Effector memory CD4-positive, alpha-beta T cell (primary cell): ENCODE data around the gene LSM4.

ENCODE experiments used
- DNase-seq, 3 donors: peaks; one replicate each; pipeline ENCODE4 v3.0.0-alpha.2; 2020
- H3K27ac ChIP-seq: 2 replicates; pipeline ENCODE4 v1.7.0; 2013; ENCODE audit warnings: mild to moderate bottlenecking, low read length, moderate library complexity; ENCODE audit not compliant: insufficient read depth, poor library complexity, severe bottlenecking
- H3K27me3 ChIP-seq: replicated peaks from 2 replicates; pipeline ENCODE4 v1.7.0; 2013; ENCODE audit warnings: mild to moderate bottlenecking, low read length; ENCODE audit not compliant: insufficient read depth, control insufficient read depth, poor library complexity, severe bottlenecking
- H3K36me3 ChIP-seq: 2 replicates; pipeline ENCODE4 v1.7.0; 2013; ENCODE audit warnings: mild to moderate bottlenecking, low read length, moderate library complexity; ENCODE audit not compliant: control insufficient read depth, insufficient read depth
- H3K4me1 ChIP-seq: 2 replicates; pipeline ENCODE4 v1.7.0; 2013; ENCODE audit warnings: low read length, mild to moderate bottlenecking; ENCODE audit not compliant: control insufficient read depth, insufficient read depth, poor library complexity, severe bottlenecking
- H3K4me3 ChIP-seq: 2 replicates; pipeline ENCODE4 v1.7.0; 2013; ENCODE audit warnings: low read length, low read depth, mild to moderate bottlenecking; ENCODE audit not compliant: insufficient read depth, poor library complexity, severe bottlenecking
- H3K9me3 ChIP-seq: 2 replicates; pipeline ENCODE4 v1.7.0; 2013; ENCODE audit warnings: mild to moderate bottlenecking, low read length, moderate library complexity; ENCODE audit not compliant: control insufficient read depth

Gene LSM4

DNA sequence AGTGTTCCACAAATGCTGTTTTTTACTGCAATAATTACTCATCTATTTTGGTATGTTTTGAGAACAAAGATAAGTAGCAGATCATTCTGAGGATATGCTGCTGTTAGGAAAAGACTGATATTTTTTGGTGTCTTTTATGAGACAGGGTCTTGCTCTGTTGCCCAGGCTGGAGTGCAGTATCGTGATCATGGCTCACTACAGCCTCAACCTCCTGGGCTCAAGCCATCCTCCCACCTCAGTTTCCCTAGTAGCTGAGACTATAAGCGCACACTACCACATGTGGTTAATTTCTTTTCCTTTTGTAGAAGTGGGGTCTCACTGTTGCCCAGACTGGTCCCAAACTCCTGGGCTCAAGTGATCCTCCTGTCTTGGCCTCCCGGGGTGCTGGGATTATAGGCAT lies 9.5 kb downstream of the LSM4 start:
- peaks cover 28% of the 10 kb centered on the region for H3K36me3 ChIP-seq

DNA sequence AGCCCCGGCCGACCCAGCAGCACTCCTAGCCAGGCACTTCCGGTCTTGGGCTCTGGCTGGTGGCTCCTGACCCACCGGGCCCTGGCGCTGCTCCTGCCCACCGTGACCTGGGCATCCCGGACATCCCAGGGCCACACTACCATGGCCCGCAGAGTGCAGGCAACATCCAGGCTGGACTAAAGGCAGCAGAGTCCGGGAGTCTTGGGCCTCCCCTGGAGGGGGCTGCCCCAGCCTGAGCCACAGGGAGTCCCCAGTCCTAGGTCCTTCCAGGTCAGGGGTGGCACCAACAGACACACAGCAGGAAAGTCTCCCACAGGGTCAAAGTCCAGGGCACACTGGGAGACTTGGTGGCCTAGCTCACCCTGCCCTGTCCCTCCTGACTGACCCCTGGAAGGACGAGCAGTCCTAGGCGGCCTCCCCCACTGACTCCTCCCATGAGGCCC lies 10.8 kb downstream of the LSM4 start:
- Histone ChIP-seq H3K36me3 (peaks cover 32% of the 10 kb centered on the region), H3K27ac (no peak overlapping the region), H3K27me3 (no peaks in the 10 kb centered on the region), H3K4me3 (no peak overlapping the region), H3K9me3 (no peaks in the 10 kb centered on the region), H3K4me1 (peaks cover 12% of the 10 kb centered on the region)
- no peak for DNase-seq

More for the DNA sequence above, 9.5 kb downstream of the LSM4 start:
- no peak for DNase-seq
- no peaks in the 10 kb centered on the region for H3K27me3 ChIP-seq
- peaks cover 8% of the 10 kb centered on the region for H3K4me1 ChIP-seq
- H3K4me3 ChIP-seq, result no peak overlapping the region
- no peaks in the 10 kb centered on the region for H3K9me3 ChIP-seq
- no peak overlapping the region for H3K27ac ChIP-seq

DNA sequence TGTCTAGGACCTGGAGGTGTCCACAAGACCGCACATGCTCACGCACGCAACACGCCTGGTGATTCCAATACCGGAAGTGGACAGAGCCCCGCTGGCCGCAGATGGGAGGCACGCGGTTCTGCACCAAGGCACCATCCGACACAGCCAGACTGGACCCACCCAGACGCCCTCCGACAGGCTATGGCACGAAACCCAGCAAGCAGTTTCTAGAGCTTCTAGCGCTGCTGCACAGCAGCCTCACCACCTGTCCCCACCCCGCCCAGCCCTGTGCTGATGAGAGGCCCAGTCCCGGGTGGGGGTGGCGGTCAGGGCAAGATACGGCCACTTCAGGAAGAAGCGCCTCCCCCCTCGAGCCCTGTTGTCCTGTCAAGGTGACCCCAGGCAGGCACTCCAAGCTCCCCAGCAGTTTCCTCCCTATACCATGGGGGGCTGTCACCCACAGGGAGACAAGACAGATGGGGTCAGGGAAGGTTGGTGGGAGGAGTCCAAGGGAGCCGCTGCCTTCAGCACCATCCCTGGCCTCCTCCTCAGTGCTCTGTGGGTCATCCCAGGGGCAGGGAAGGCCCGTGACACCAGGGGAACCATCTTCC lies 11.3 kb downstream of the LSM4 start:
- no peak for DNase-seq
- Histone ChIP-seq H3K27ac (no peak overlapping the region), H3K4me3 (no peak overlapping the region), H3K27me3 (no peaks in the 10 kb centered on the region), H3K36me3 (peaks cover 32% of the 10 kb centered on the region), H3K9me3 (no peaks in the 10 kb centered on the region), H3K4me1 (peaks cover 18% of the 10 kb centered on the region)

DNA sequence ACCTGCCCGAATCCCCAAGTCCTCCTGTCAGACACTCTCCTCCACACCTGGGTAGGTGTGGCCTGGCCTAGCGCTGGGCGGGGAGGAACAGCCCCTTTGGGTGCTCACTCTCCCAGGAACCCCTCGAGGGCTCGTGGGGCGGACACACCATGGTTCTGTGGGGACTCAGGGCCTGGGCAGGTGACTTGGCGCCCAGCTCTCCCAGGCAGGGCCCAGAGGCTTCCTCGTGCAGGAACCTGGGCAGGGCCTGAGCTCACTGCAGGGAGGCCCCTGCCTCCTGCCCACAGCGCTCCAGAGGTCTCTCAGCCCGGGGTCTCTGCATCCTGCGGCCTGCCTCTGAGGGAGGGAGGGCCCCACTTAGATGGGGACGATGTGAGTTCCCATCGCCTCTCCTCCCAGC lies 11.9 kb downstream of the LSM4 start:
- DNase-seq, result no peak
- Histone ChIP-seq H3K4me3 (no peak overlapping the region), H3K36me3 (peaks cover 32% of the 10 kb centered on the region), H3K27me3 (no peaks in the 10 kb centered on the region), H3K9me3 (no peaks in the 10 kb centered on the region), H3K27ac (no peak overlapping the region), H3K4me1 (peaks cover 24% of the 10 kb centered on the region)

DNA sequence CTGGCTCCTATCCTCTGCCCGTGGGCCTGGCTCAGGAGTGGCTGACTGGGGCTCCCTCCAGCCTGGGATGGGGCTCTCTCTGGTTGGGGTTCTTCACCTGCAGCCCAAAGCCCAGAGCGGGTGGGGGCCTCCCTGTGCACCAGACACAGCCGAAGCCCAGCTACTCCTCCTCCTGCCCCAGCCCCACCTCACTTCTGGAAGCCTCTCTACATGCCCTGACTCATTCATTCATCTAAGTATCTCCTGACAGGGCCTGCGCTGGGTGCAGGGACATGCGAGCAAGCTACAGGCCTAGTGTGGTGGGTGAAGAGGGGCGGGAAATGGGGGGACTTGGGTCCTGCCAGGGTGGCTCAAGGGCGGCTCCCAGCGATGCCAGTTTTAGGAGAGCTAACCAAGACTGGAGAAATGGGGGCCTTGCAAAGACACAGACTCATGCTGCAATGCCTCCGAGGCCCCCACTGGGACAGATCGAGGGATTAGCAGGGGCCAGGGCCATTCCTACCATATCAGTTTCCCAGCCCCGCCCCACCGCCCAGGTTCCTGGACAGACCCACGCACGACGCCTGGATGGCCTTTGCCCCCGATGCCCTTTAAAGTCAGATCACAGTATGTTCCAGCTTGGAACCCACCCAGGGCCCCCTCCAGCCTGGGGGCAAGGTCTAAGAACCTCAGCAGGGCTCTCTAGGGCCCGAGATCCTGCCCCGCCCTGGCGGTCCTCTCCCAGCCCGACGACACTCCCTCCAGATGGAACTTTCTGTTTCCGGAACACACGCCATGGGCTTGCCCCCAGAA lies 12.6 kb downstream of the LSM4 start:
- no peak for DNase-seq
- Histone ChIP-seq H3K4me1 (peaks cover 30% of the 10 kb centered on the region), H3K27ac (no peak overlapping the region), H3K27me3 (no peaks in the 10 kb centered on the region), H3K4me3 (no peak overlapping the region), H3K36me3 (peaks cover 32% of the 10 kb centered on the region), H3K9me3 (no peaks in the 10 kb centered on the region)

DNA sequence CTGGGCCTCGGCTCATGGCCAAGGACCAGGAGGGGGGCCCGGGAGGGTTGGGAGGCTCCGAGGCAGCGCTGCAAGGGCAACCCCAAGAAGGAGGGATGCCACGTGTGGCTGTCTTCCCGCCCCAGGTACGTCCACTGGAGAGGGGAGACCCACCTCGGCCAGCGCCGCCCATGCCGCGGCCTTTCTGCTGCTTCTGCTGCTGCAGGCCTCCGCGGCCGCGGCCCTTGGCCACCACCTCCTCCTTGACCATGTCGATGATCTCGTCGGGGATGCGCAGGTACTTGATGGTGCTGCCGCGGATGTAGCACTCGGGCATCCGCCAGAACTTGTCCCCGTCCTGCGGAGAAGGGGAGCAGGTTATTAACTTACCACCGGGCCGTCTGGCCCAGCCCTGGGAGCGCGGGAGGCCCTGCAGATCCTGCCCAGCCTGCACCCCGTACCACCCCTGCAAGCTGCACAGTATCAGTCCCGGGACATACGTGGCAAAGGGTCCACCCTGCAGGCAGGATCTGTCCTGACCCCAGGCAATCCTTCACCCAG lies 13.3 kb downstream of the LSM4 start:
- Histone ChIP-seq H3K9me3 (no peaks in the 10 kb centered on the region), H3K27me3 (no peaks in the 10 kb centered on the region), H3K4me3 (no peak overlapping the region), H3K27ac (no peak overlapping the region), H3K36me3 (peaks cover 31% of the 10 kb centered on the region), H3K4me1 (peaks cover 37% of the 10 kb centered on the region)
- no peak for DNase-seq

DNA sequence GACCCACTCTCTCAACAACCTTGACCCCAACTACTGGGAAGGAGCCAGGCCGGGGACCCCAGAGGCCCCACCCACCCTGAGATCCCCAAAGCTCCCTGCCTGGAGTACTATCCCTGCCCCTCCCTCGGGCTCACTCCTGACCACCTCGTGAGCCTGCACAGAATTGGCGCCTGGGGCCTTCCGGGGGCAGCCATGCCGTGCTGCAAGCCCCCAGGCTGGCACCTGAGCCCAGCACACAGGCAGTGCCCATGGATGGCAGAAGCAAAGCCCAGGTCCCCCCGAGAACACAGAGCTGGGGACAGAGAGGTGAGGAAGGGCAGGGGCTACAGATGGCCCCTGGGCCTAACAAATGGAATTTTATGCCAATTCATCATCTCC lies 13.9 kb downstream of the LSM4 start:
- no peak for DNase-seq
- peaks cover 27% of the 10 kb centered on the region for H3K36me3 ChIP-seq
- no peak overlapping the region for H3K27ac ChIP-seq
- no peaks in the 10 kb centered on the region for H3K27me3 ChIP-seq
- no peaks in the 10 kb centered on the region for H3K9me3 ChIP-seq
- H3K4me3 ChIP-seq, result no peak overlapping the region
- H3K4me1 ChIP-seq, result peaks cover 40% of the 10 kb centered on the region

DNA sequence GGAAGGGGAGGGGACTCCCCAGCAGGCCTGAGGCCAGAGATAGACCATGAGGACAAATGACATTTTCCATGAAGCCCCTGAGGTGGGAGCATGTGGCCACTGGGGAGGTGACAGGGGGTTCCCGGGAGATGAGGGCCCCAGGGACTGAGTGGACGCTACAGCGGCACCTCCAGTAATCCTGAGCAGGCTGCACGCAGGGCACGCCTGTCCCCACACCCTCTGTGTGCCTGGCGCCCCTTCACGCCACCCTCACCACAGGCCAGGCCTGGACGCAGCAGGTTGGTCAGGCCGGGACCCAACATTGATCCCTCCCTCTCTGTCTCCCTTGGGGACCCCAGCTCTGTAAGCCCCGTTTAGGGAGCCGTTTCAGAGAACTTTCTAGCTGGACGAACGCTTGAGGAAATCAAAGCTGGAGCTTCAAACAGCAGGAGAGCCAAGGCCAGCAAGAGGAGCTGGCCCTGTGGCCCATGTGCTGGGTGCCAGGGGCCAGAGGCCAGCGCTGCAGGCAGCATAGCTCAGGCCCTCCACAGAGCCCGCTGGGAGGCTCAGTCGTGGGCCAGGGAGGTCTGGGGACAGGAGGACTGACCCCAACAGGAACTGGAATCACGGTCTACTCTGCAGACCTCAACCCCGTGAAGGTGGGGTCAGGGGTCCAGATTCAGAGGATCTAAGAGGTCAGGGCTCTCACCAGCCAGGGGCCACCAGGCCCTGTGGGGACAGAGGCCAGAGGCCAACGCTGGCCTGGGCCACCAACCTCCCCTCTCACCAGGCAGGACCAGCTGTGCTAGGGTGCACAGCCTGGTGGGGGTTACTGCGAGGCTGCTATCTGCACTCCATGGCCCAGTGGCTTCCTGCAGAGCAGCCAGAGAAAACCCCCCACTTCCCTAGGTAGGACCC lies 14.6 kb downstream of the LSM4 start:
- Histone ChIP-seq H3K4me1 (peaks cover 47% of the 10 kb centered on the region), H3K27me3 (no peaks in the 10 kb centered on the region), H3K4me3 (no peak overlapping the region), H3K36me3 (peaks cover 27% of the 10 kb centered on the region), H3K9me3 (no peaks in the 10 kb centered on the region), H3K27ac (peak overlapping the region; percentile 96)
- DNase-seq, result no peak

DNA sequence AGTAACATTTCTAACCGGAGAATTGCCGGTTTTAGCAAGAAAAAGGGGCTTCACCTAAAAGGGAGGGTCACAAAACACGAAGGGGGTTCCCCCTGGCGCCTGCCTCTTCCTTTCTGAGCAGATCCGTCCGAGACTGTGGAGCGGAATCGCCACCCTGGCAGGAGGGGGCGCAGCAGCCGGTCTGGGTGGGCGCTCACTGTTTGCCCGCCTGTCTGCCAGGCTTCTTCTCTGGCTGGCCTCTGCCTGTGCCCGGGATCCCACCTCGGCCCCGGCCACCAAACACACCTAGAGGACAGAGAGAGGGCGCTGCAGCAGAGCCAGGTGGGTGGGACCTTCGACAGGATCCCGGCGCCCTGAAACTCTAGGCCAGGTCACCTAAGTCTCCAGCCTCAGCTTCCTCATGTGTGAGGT lies 15.6 kb downstream of the LSM4 start:
- DNase-seq, result peak in 1 of 3 donors; percentile 29
- Histone ChIP-seq H3K9me3 (no peaks in the 10 kb centered on the region), H3K36me3 (peaks cover 22% of the 10 kb centered on the region), H3K27me3 (no peaks in the 10 kb centered on the region), H3K4me1 (peaks cover 53% of the 10 kb centered on the region), H3K27ac (peak overlapping the region; percentile 96), H3K4me3 (peak overlapping the region; percentile 39)
